Renal cortical epithelial cell (primary cell): ENCODE measurements around the gene CDKN3. TPM values are rescaled to one million over a fixed set of nuclear protein-coding genes. Genes with fewer than 3 reads are reported as not detected.

Experiments
- DNase-seq: peaks from one replicate; pipeline ENCODE4 v3.0.0-alpha.2; 2011; ENCODE audit warnings: low read depth
- total RNA-seq: library from RNA; depleted of rRNA; stranded (reverse); fragments of >200 nt; gene quantifications from 2 replicates; pipeline ENCODE4 v1.2.3, GENCODE V29; 2014

Gene CDKN3
- 3.5 and 43.6 TPM in 2 replicates for total RNA-seq

- DNase-seq: peak; percentile 98
Measured at GRCh38 chr14:54396493-54397335, at the start of gene CDKN3. Gene CDKN3, plus strand, starts transcription at chr14:54397007. Its CDS starts 62 bp downstream, at chr14:54397069.

- DNase-seq: no peak
Measured at GRCh38 chr14:54347044-54347443, 49.8 kb upstream of the CDKN3 start.

- DNase-seq: peak; percentile 40
Measured at GRCh38 chr14:54348001-54348611, 48.7 kb upstream of the CDKN3 start.

- DNase-seq: no peak
Measured at GRCh38 chr14:54348923-54349620, 47.7 kb upstream of the CDKN3 start.

GRCh38 chr14:54349713-54350112 is 47.1 kb upstream of the CDKN3 start:
- DNase-seq: no peak

- DNase-seq: no peak
Measured at GRCh38 chr14:54350203-54350602, 46.6 kb upstream of the CDKN3 start.

GRCh38 chr14:54353266-54353665 is 43.5 kb upstream of the CDKN3 start:
- no peak for DNase-seq

GRCh38 chr14:54353694-54354093 is 43.1 kb upstream of the CDKN3 start:
- no peak for DNase-seq

GRCh38 chr14:54354096-54354495 is 42.7 kb upstream of the CDKN3 start:
- no peak for DNase-seq

GRCh38 chr14:54354968-54355641 is 41.7 kb upstream of the CDKN3 start:
- DNase-seq: no peak

- no peak for DNase-seq
Measured at GRCh38 chr14:54355698-54356097, 41.1 kb upstream of the CDKN3 start.

- DNase-seq: no peak
Measured at GRCh38 chr14:54356172-54356571, 40.6 kb upstream of the CDKN3 start.

GRCh38 chr14:54360667-54361066 is 36.1 kb upstream of the CDKN3 start:
- DNase-seq: no peak

GRCh38 chr14:54362089-54362504 is 34.7 kb upstream of the CDKN3 start:
- no peak for DNase-seq

GRCh38 chr14:54362759-54363437 is 33.9 kb upstream of the CDKN3 start:
- DNase-seq: no peak

- peak; percentile 89 for DNase-seq
Measured at GRCh38 chr14:54364555-54365415, 32.0 kb upstream of the CDKN3 start.

- DNase-seq: peak; percentile 92
Measured at GRCh38 chr14:54366736-54367735, 29.8 kb upstream of the CDKN3 start.

- DNase-seq: no peak
Measured at GRCh38 chr14:54368291-54368690, 28.5 kb upstream of the CDKN3 start.

- peak; percentile 21 for DNase-seq
Measured at GRCh38 chr14:54369343-54369742, 27.5 kb upstream of the CDKN3 start.
